ENCODE measurements around the gene CHST11. TPM values are rescaled to one million over a fixed set of nuclear protein-coding genes. Genes with fewer than 3 reads are reported as not detected.

Gene CHST11
- total RNA-seq, 4 donors from 2014 or later: 20.8 to 56.7 (median 26.5) TPM

- TF ChIP-seq POLR2A (IDR thresholded peaks at IDR 0.05) (no peak), EP300 (IDR thresholded peaks at IDR 0.05) (no peak)
- TF ChIP-seq, protein P1, sequence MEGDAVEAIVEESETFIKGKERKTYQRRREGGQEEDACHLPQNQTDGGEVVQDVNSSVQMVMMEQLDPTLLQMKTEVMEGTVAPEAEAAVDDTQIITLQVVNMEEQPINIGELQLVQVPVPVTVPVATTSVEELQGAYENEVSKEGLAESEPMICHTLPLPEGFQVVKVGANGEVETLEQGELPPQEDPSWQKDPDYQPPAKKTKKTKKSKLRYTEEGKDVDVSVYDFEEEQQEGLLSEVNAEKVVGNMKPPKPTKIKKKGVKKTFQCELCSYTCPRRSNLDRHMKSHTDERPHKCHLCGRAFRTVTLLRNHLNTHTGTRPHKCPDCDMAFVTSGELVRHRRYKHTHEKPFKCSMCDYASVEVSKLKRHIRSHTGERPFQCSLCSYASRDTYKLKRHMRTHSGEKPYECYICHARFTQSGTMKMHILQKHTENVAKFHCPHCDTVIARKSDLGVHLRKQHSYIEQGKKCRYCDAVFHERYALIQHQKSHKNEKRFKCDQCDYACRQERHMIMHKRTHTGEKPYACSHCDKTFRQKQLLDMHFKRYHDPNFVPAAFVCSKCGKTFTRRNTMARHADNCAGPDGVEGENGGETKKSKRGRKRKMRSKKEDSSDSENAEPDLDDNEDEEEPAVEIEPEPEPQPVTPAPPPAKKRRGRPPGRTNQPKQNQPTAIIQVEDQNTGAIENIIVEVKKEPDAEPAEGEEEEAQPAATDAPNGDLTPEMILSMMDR (IDR thresholded peaks at IDR 0.05): no peak
- H3K9me3 ChIP-seq: no peaks in the 10 kb centered on the region
- no peaks in the 10 kb centered on the region for H3K36me3 ChIP-seq
- peaks cover 0 to 8% (median 0%) of the 10 kb centered on the region in 4 donors for H3K4me1 ChIP-seq
- DNase-seq (ENCODE audit: low spot score in 2 of 2): no peak
- H3K4me3 ChIP-seq: no peak overlapping the region
- H3K27ac ChIP-seq: no peak overlapping the region
- H3K27me3 ChIP-seq: no peaks in the 10 kb centered on the region
- 93 to 96% methylated on average over 2 of the region's 2 CpGs for WGBS, 2 donors
Observed at GRCh38 chr12:104649217-104649824, 192.6 kb downstream of the CHST11 start.

- TF ChIP-seq POLR2A (IDR thresholded peaks at IDR 0.05) (no peak), EP300 (IDR thresholded peaks at IDR 0.05) (no peak)
- TF ChIP-seq, protein P1 (IDR thresholded peaks at IDR 0.05): no peak
- no peaks in the 10 kb centered on the region for H3K9me3 ChIP-seq
- no peaks in the 10 kb centered on the region for H3K36me3 ChIP-seq
- DNase-seq (ENCODE audit: low spot score in 2 of 2): no peak
- H3K27ac ChIP-seq: no peak overlapping the region
- peaks cover 0 to 8% (median 0%) of the 10 kb centered on the region in 4 donors for H3K4me1 ChIP-seq
- no peaks in the 10 kb centered on the region for H3K27me3 ChIP-seq
- H3K4me3 ChIP-seq: no peak overlapping the region
Observed at GRCh38 chr12:104649921-104650320, 193.2 kb downstream of the CHST11 start.

DNA sequence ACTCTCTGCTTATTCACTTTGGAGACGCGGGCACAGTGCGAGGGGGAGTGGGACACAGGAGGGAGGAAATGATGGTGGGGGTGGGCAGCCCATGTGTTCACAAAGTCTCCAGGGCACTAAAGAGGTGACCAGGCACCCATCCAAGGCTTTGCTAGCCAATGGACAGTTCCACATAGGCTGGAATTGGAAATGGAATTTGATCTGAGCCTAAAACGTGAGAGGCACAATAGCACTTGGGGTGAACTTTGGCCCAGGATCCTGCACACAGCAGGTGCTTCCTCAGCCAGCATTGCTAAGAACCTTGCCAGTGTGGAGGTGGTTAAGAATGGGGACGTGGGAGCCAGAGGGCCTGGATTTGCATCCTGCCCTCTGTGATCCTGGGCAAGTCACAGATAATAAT, 193.8 kb downstream of the CHST11 start:
- H3K4me1 ChIP-seq: peaks cover 0 to 8% (median 0%) of the 10 kb centered on the region in 4 donors
- no peaks in the 10 kb centered on the region for H3K36me3 ChIP-seq
- WGBS, 2 donors: 75 to 89% methylated on average over 5 of the region's 5 CpGs
- H3K4me3 ChIP-seq: no peak overlapping the region
- DNase-seq (ENCODE audit: low spot score in 2 of 2): no peak
- no peaks in the 10 kb centered on the region for H3K27me3 ChIP-seq
- H3K27ac ChIP-seq: no peak overlapping the region
- H3K9me3 ChIP-seq: no peaks in the 10 kb centered on the region
- TF ChIP-seq EP300 (IDR thresholded peaks at IDR 0.05) (no peak), POLR2A (IDR thresholded peaks at IDR 0.05) (no peak)

- Histone ChIP-seq H3K27me3 (no peaks in the 10 kb centered on the region), H3K9me3 (no peaks in the 10 kb centered on the region), H3K4me3 (no peak overlapping the region), H3K27ac (no peak overlapping the region), H3K36me3 (no peaks in the 10 kb centered on the region), H3K4me1 (peaks cover 0 to 8% (median 0%) of the 10 kb centered on the region in 4 donors)
- WGBS, 2 donors: 58 to 67% methylated on average over 7 of the region's 7 CpGs
- TF ChIP-seq POLR2A (IDR thresholded peaks at IDR 0.05): no peak
- no peak for TF ChIP-seq EP300 (IDR thresholded peaks at IDR 0.05)
- TF ChIP-seq, protein P1 (IDR thresholded peaks at IDR 0.05): no peak
- DNase-seq (ENCODE audit: low spot score in 2 of 2): no peak
Observed at GRCh38 chr12:104651811-104652210, 195.1 kb downstream of the CHST11 start.

DNA sequence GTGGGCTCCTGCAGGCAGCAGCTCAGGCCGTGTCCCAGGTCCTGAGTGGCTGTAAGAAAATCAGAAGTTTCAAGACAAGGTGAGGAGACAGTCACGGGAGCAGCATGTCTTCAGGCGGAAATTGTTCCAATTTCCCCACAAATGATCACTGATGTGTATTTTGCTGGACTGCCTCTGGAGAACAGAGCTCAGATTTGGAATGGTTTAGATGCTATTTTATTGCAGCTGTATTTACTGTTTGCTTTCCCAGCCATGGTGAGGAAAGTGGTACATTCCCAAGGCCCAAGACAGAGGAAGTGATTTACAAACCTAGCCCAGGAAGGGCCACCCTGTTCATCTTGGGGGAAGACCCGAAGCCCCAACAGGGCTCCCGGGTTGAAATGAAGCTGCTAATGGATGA, 195.6 kb downstream of the CHST11 start:
- Histone ChIP-seq H3K36me3 (no peaks in the 10 kb centered on the region), H3K9me3 (no peaks in the 10 kb centered on the region), H3K27ac (no peak overlapping the region), H3K4me3 (no peak overlapping the region), H3K27me3 (no peaks in the 10 kb centered on the region), H3K4me1 (peaks cover 0 to 13% (median 0%) of the 10 kb centered on the region in 4 donors)
- DNase-seq (ENCODE audit: low spot score in 2 of 2): no peak
- no peak for TF ChIP-seq EP300 (IDR thresholded peaks at IDR 0.05)
- 78 to 84% methylated on average over 5 of the region's 5 CpGs for WGBS, 2 donors

GRCh38 chr12:104652910-104653309, 196.2 kb downstream of the CHST11 start:
- 85 to 90% methylated on average over 7 of the region's 7 CpGs for WGBS, 2 donors
- Histone ChIP-seq H3K4me3 (no peak overlapping the region), H3K27me3 (no peaks in the 10 kb centered on the region), H3K27ac (no peak overlapping the region), H3K4me1 (peaks cover 0 to 13% (median 1%) of the 10 kb centered on the region in 4 donors), H3K9me3 (no peaks in the 10 kb centered on the region), H3K36me3 (no peaks in the 10 kb centered on the region)
- TF ChIP-seq POLR2A (IDR thresholded peaks at IDR 0.05) (no peak), EP300 (IDR thresholded peaks at IDR 0.05) (no peak)
- TF ChIP-seq, protein P1 (IDR thresholded peaks at IDR 0.05): no peak
- no peak for DNase-seq (ENCODE audit: low spot score in 2 of 2)
